Stimulated activated naive CD4-positive, alpha-beta T cell treated with Interleukin-2 at 50 U/mL for 16 hours (primary cell): ENCODE data around the gene SMARCD2.
"Not testable (repeated sequence)": the region's sequence is repeated elsewhere in the genome, so short reads cannot be mapped to it uniquely, and the experiment has no call there.

Source experiments
- DNase-seq: peaks from one replicate; lab custom pipeline; 2025; lab: John Stamatoyannopoulos, UW

SMARCD2 gene

DNA sequence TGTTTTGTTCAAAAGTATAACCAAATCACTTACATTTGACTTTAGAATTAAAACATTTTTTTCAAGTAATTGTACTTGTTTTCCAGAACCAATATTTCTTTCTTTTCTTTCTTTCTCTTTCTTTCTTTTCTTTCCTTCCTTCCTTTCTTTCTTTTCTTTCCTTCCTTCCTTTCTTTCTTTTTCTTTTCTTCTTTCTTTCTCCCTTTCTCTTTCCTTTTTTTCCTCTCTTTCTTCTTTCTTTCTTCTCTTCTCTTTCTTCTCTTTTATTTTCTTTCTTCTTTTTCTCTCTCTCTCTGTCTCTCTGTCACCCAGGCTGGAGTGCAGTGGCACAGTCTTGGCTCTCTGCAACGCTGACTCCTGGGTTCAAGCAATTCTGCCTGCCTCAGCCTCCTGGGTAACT lies 41.7 kb downstream of the SMARCD2 start:
- DNase-seq, result no peak

DNA sequence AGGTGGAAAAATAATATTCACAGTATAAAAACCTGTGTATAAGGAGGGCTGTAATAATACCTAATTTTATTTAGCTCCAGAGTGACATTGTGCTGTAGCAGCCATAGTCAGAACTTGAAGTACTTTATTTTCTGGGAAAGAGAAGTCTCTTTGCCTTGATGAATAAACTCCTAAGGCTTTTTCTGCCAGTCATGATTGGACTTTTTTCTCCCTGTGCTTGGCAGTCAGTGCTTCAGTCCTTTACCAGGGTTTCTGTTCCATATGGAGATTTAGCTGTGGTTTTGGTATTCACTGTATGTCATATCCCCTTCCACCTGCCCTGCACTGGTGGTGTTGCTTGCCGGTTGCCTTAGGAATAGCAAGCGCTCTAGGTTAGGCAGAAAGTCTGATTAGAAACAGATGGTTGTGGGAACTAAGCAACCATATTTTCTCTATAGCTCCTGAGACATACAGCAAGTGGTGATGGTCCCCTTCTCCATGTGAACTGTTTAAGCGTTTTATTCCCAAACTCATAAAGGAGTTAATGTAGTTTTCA lies 43.8 kb downstream of the SMARCD2 start:
- DNase-seq, result no peak

DNA sequence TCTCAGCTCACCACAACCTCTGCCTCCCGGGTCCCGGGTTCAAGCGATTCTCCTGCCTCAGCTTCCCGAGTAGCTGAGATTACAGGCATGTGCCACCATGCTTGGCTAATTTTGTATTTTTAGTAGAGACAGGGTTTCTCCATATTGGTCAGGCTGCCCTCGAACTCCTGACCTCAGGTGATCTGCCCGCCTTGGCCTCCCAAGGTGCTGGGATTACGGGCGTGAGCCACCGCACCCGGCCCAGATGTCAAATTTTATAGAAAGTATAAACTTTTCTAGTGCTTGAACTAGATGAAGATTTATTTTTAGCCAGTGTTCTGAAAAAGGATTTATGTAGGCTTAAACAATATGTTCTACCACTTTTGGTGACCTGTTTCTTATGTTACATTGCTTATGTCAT lies 46.1 kb downstream of the SMARCD2 start:
- not testable (repeated sequence) for DNase-seq

DNA sequence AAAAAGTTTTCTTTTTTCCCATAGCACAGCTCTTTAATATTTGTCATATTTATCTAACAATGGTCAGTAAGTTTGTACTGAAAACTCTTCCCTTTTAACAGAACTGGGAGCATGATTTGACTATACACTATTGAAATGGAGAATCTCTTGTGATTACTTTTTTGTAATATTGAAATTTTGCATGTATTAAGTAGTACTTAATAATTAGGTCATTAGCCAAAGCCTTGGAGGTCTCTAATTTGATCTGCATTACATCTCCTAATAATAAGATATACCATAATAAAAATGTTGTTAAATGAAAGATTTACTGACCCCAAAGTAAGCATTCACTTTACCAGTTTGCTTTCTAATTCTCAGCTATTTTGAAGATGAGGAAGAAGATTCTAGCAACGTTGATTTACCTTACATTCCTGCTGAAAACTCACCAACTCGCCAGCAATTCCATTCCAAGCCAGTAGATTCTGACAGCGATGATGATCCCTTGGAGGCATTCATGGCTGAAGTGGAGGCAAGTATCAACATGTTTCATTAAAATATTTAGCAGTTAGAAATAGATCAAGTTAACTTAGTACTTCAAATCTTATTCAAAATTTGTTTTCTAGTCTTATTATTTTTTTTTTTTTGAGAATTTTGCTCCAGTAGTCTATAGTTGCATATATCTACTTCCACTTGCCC lies 50.3 kb downstream of the SMARCD2 start:
- DNase-seq, result no peak

DNA sequence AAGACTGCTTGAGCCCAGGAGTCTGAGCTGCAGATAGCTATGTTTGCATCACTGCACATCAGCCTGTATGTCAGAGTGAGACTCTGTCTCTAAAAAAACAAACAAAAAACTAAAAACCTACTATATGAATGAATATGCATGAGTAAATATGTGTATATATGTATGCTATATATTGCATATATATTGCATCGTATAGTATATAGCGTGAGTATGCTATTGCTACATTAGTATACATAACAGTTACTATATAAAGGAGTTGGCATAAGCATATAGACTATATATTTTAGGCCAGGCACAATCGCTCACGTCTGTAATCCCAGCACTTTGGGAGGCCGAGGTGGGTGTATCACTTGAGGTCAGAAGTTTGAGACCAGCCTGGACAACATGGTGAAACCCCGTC lies 52.4 kb downstream of the SMARCD2 start:
- DNase-seq, result no peak

DNA sequence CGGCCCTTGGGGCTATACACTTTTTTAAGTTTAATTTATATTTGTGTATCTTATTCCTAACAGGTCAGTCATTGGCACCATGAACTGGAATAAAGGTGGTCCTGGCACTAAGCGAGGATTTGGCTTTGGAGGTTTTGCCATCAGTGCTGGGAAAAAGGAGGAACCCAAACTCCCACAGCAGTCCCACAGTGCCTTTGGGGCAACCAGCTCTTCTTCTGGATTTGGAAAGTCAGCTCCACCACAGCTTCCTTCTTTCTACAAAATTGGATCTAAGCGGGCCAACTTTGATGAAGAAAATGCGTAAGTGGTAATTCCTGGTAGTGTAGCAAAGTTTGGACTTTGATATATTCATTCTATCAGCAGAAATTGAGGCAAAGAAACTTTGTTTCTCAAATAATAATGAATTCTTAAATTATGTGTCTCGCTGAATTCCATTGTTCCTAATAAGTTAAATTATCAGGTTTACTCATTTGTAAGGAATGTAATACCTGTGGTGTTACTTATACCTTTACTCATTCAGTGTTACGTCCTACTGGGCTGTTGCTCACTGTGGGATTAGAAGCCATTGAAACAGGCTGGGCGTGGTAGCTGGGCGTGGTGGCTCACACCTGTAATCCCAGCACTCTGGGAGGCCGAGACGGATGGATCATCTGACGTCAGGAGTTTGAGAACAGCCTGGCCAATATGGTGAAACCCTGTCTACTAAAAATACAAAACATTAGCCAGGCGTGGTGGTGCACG lies 55.3 kb downstream of the SMARCD2 start:
- no peak for DNase-seq

DNA sequence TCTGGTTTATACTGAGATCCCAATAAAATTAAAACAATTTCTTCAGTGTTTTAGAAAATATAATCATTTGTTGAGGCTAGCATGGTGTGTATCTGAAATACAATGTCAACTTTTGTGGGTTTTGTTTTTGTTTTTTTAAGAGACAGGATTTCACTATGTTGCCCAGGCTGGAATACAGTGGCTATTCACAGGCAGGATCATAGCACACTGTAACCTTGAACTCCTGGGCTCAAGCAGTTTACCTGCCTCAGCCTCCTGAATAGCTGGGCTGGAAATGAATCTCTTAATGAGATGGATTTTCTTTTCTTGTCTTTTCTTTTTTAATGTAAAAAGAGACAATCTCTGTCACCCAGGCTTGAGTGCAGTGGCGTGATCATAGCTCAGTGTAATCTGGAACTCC lies 56.4 kb downstream of the SMARCD2 start:
- DNase-seq, result no peak

DNA sequence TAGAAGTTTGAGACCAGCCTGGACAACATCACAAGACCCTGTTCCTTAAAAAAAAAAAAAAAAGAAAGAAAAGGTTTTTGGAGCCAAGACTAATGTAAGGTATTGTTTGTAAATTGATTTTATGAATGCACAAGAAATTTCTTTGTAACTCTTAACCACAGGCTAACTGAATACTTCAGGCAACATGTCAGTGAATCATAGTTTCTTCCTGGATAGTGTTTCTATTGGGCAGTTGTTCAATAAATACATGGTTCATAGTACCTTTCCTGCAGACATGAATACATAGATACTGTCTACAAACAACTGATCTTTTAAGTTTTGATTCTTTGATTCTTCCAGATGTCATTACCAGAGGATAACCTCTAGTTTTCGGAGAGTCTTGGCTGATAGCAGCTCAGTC lies 56.9 kb downstream of the SMARCD2 start:
- no peak for DNase-seq

DNA sequence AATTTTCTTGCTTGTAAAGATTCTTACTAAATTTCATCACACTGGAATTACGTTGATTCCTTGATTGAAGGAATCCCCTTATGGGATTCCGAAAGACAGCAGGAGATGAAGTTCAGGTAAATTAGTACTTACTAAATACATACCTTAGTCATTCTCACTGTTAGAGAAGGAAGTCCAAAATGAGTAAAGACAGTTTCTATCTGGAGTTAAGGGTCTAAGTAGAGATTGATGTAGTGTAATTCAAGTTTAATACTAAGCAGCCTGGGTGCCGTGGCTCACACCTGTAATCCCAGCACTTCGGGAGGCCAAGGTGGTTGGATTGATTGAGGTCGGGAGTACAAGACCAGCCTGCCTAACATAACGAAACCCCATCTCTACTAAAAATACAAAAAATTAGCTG lies 59.0 kb downstream of the SMARCD2 start:
- DNase-seq, result no peak
